NB4 (cell line): ENCODE data around the gene BFSP2.

Experiments
- CTCF ChIP-seq: IDR thresholded peaks from one replicate; pipeline ENCODE4 v1.5.1; 2012; ENCODE audit warnings: low read depth, low read length
- MYC ChIP-seq: IDR thresholded peaks from 2 replicates; pipeline ENCODE4 v1.6.1; 2011; ENCODE audit warnings: low read depth, low read length
- POLR2A ChIP-seq: IDR thresholded peaks from 2 replicates; pipeline ENCODE4 v1.6.1; 2011; ENCODE audit warnings: mild to moderate bottlenecking; ENCODE audit not compliant: insufficient read length; ENCODE audit errors: extremely low read depth
- TF ChIP-seq, protein P1 (sequence below): IDR thresholded peaks from 2 replicates; pipeline ENCODE4 v1.6.1; 2011; ENCODE audit warnings: low read depth, low read length

GRCh38 chr3:133515127-133515526 lies 115.3 kb downstream of the BFSP2 start:
- TF ChIP-seq CTCF = no peak
- TF ChIP-seq, protein P1, sequence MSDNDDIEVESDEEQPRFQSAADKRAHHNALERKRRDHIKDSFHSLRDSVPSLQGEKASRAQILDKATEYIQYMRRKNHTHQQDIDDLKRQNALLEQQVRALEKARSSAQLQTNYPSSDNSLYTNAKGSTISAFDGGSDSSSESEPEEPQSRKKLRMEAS = no peak
- TF ChIP-seq POLR2A = no peak
- TF ChIP-seq MYC = no peak
